H1 (cell line): ENCODE measurements around the gene BRPF1. TPM values are rescaled to one million over a fixed set of nuclear protein-coding genes. Genes with fewer than 3 reads are reported as not detected.

Source experiments
- CTCF ChIA-PET: fragments of 300-600 bp; sonication (Branson Sonifier 250); formaldehyde crosslinking; loops from one replicate; lab custom pipeline; 2021; ENCODE audit not compliant: partially characterized antibody; lab: Charles Lee
- POLR2A ChIA-PET: fragments of 300-600 bp; sonication (Branson Sonifier 250); formaldehyde crosslinking; loops from one replicate; lab custom pipeline; 2021; ENCODE audit warnings: inconsistent platforms; ENCODE audit not compliant: partially characterized antibody; lab: Charles Lee
- DNase-seq, 2 experiments: peaks; one replicate each; pipeline versions ENCODE4 v3.0.0 to v3.0.0-alpha.2; 2010 to 2022; ENCODE audit warnings: low spot score in 2 of 2, low read depth in 1 of 2, mixed read lengths in 1 of 2
- FAIRE-seq: peaks from 2 replicates; lab custom pipeline; 2011; peaks lifted over from hg19 to GRCh38; lab: Jason Lieb, UNC
- H2AFZ ChIP-seq: 2 replicates; pipeline ENCODE4 v1.8.1; 2012; ENCODE audit warnings: low read length, inconsistent platforms
- H2AK5ac ChIP-seq: 2 replicates; pipeline ENCODE4 v1.6.1; 2013; ENCODE audit warnings: low read depth, low read length
- H2BK120ac ChIP-seq: replicated peaks from 2 replicates; pipeline ENCODE3; 2013; ENCODE audit warnings: low read depth, low read length, inconsistent platforms
- H2BK12ac ChIP-seq: 2 replicates; pipeline ENCODE4 v1.6.1; 2013; ENCODE audit warnings: low read depth, low read length
- H2BK15ac ChIP-seq: 2 replicates; pipeline ENCODE4 v1.6.1; 2013; ENCODE audit warnings: low read length
- H2BK20ac ChIP-seq: 2 replicates; pipeline ENCODE4 v1.6.1; 2013; ENCODE audit warnings: low read length
- H2BK5ac ChIP-seq: 2 replicates; pipeline ENCODE4 v1.6.1; 2013; ENCODE audit warnings: low read depth, low read length
- H3K14ac ChIP-seq: 2 replicates; pipeline ENCODE4 v1.6.1; 2013; ENCODE audit warnings: inconsistent platforms; ENCODE audit not compliant: insufficient read length
- H3K18ac ChIP-seq: 2 replicates; pipeline ENCODE4 v1.6.1; 2013; ENCODE audit warnings: low read length; ENCODE audit errors: extremely low read depth
- H3K23ac ChIP-seq: 2 replicates; pipeline ENCODE4 v1.6.1; 2013; ENCODE audit warnings: inconsistent platforms; ENCODE audit not compliant: insufficient read length
- H3K23me2 ChIP-seq: 2 replicates; pipeline ENCODE4 v1.6.1; 2013; ENCODE audit warnings: low read depth, low read length
- H3K27ac ChIP-seq: 2 replicates; pipeline ENCODE4 v1.6.1; 2011; ENCODE audit warnings: low read depth, low read length, inconsistent platforms
- H3K27me3 ChIP-seq, 4 experiments: replicated peaks in 1 of 4; 1 replicate in 1 of 4; 2 replicates in 3 of 4; pipeline versions ENCODE4 v1.6.1 to v1.8.1; 2011 to 2013; ENCODE audit warnings: low read length in 3 of 4, mild to moderate bottlenecking in 3 of 4, inconsistent platforms in 2 of 4, mixed read lengths in 2 of 4, moderate library complexity in 1 of 4; ENCODE audit not compliant: control insufficient read depth in 3 of 4, insufficient read depth in 3 of 4; ENCODE audit errors: extremely low read depth in 1 of 4
- H3K36me3 ChIP-seq, 4 experiments: 2 replicates each; pipeline versions ENCODE4 v1.6.1 to v1.8.1; 2011 to 2013; ENCODE audit warnings: mild to moderate bottlenecking in 4 of 4, low read length in 3 of 4, moderate library complexity in 2 of 4, control low read depth in 1 of 4, inconsistent platforms in 1 of 4; ENCODE audit not compliant: insufficient read depth in 4 of 4, control insufficient read depth in 2 of 4
- H3K4ac ChIP-seq: replicated peaks from 2 replicates; pipeline ENCODE3; 2013; ENCODE audit warnings: low read length, low read depth, mixed read lengths, inconsistent platforms; ENCODE audit not compliant: insufficient read length
- H3K4me1 ChIP-seq, 4 experiments: replicated peaks in 1 of 4; 1 replicate in 1 of 4; 2 replicates in 3 of 4; pipeline versions ENCODE4 v1.6.1 to v1.8.1; 2011 to 2013; ENCODE audit warnings: low read length in 3 of 4, inconsistent platforms in 2 of 4, mixed read lengths in 1 of 4; ENCODE audit not compliant: insufficient read depth in 4 of 4, control insufficient read depth in 3 of 4
- H3K4me2 ChIP-seq, 2 experiments: 2 replicates each; pipeline versions ENCODE4 v1.6.1 to v1.8.1; 2011 to 2013; ENCODE audit warnings: low read depth in 2 of 2, low read length in 2 of 2, control low read depth in 1 of 2, inconsistent platforms in 1 of 2, mild to moderate bottlenecking in 1 of 2; ENCODE audit not compliant: insufficient read depth in 1 of 2
- H3K4me3 ChIP-seq, 4 experiments: fragments of 200-600, 300-600 bp in 1 of 4; sonication (generic), shearing (Covaris generic), sonication (Bioruptor Twin) in 1 of 4; 2 replicates each; pipeline versions ENCODE4 v1.5.1 to v1.8.1; 2011 to 2016; ENCODE audit warnings: low read length in 4 of 4, low read depth in 3 of 4, control low read depth in 2 of 4, inconsistent platforms in 2 of 4, mild to moderate bottlenecking in 2 of 4, mixed read lengths in 1 of 4, moderate library complexity in 1 of 4; ENCODE audit not compliant: insufficient read depth in 2 of 4; ENCODE audit errors: extremely low read depth in 1 of 4
- H3K56ac ChIP-seq: replicated peaks from 2 replicates; pipeline ENCODE3; 2013; ENCODE audit warnings: low read depth, mild to moderate bottlenecking, mixed read lengths, low read length, inconsistent platforms; ENCODE audit not compliant: insufficient read length
- H3K79me1 ChIP-seq: 2 replicates; pipeline ENCODE4 v1.6.1; 2013; ENCODE audit warnings: low read depth, low read length, control low read depth
- H3K79me2 ChIP-seq, 2 experiments: 2 replicates each; pipeline versions ENCODE4 v1.6.1 to v1.8.1; 2012 to 2013; ENCODE audit warnings: low read length in 2 of 2, mild to moderate bottlenecking in 2 of 2, inconsistent platforms in 1 of 2; ENCODE audit not compliant: insufficient read depth in 2 of 2, control insufficient read depth in 1 of 2
- H3K9ac ChIP-seq, 4 experiments: replicated peaks in 1 of 4; 1 replicate in 1 of 4; 2 replicates in 3 of 4; pipeline versions ENCODE4 v1.6.1 to v1.8.1; 2011 to 2013; ENCODE audit warnings: low read depth in 3 of 4, low read length in 3 of 4, control low read depth in 2 of 4, mild to moderate bottlenecking in 2 of 4, moderate library complexity in 2 of 4, inconsistent platforms in 1 of 4; ENCODE audit errors: extremely low read depth in 1 of 4
- H3K9me3 ChIP-seq, 2 experiments: 2 replicates each; pipeline versions ENCODE4 v1.6.1 to v1.8.1; 2012 to 2013; ENCODE audit warnings: mild to moderate bottlenecking in 2 of 2, moderate library complexity in 2 of 2, control low read depth in 1 of 2, inconsistent platforms in 1 of 2, low read depth in 1 of 2, low read length in 1 of 2, mixed read lengths in 1 of 2; ENCODE audit not compliant: insufficient read depth in 2 of 2
- H4K20me1 ChIP-seq, 2 experiments: replicated peaks in 1 of 2; 2 replicates each; pipeline versions ENCODE3 to v1.8.1; 2011 to 2013; ENCODE audit warnings: inconsistent platforms in 2 of 2, low read length in 2 of 2, mild to moderate bottlenecking in 1 of 2; ENCODE audit not compliant: insufficient read depth in 2 of 2, control insufficient read depth in 1 of 2
- H4K5ac ChIP-seq: 2 replicates; pipeline ENCODE4 v1.6.1; 2013; ENCODE audit warnings: low read length, low read depth, mixed read lengths, inconsistent platforms; ENCODE audit not compliant: insufficient read length
- H4K8ac ChIP-seq: 2 replicates; pipeline ENCODE4 v1.8.0; 2013; ENCODE audit warnings: mild to moderate bottlenecking, moderate library complexity, low read length, inconsistent platforms; ENCODE audit not compliant: insufficient read depth; ENCODE audit errors: extremely low read depth
- H4K91ac ChIP-seq: replicated peaks from 2 replicates; pipeline ENCODE3; 2013; ENCODE audit warnings: low read length, mixed read lengths, inconsistent platforms; ENCODE audit not compliant: insufficient read length
- CHD1 ChIP-seq: IDR thresholded peaks from 2 replicates; pipeline ENCODE4 v1.6.1; 2012; ENCODE audit warnings: low read depth, low read length, improper control_type of control experiment
- E2F6 ChIP-seq: IDR thresholded peaks from 2 replicates; pipeline ENCODE4 v1.6.1; 2012; ENCODE audit warnings: inconsistent platforms
- EP300 ChIP-seq, 2 experiments: IDR thresholded peaks; 1 replicate in 1 of 2; 2 replicates in 1 of 2; pipeline ENCODE4 v1.6.1; 2011 to 2012; ENCODE audit warnings: low read depth in 2 of 2, low read length in 2 of 2, mild to moderate bottlenecking in 2 of 2, borderline replicate concordance in 1 of 2, inconsistent platforms in 1 of 2, moderate library complexity in 1 of 2
- JUND ChIP-seq: IDR thresholded peaks from 2 replicates; pipeline ENCODE4 v1.6.1; 2011; ENCODE audit warnings: mild to moderate bottlenecking, improper control_type of control experiment, low read length
- POLR2A ChIP-seq, 2 experiments: IDR thresholded peaks; 1 replicate in 1 of 2; 2 replicates in 1 of 2; pipeline ENCODE4 v1.6.1; 2011; ENCODE audit warnings: low read depth in 2 of 2, low read length in 2 of 2, mild to moderate bottlenecking in 2 of 2; ENCODE audit errors: control extremely low read depth in 1 of 2
- POLR2AphosphoS5 ChIP-seq: IDR thresholded peaks from 2 replicates; pipeline ENCODE4 v1.6.1; 2011; ENCODE audit warnings: low read depth, low read length
- RAD21 ChIP-seq, 2 experiments: IDR thresholded peaks in 1 of 2; conservative IDR thresholded peaks in 1 of 2; 2 replicates each; pipeline ENCODE4 v1.6.1; 2011; ENCODE audit warnings: low read depth in 2 of 2, low read length in 2 of 2, improper control_type of control experiment in 1 of 2, inconsistent platforms in 1 of 2, mild to moderate bottlenecking in 1 of 2, moderate library complexity in 1 of 2
- RXRA ChIP-seq: IDR thresholded peaks from 2 replicates; pipeline ENCODE4 v1.6.1; 2011; ENCODE audit warnings: low read depth, mild to moderate bottlenecking, low read length, moderate library complexity; ENCODE audit not compliant: insufficient read depth
- TAF1 ChIP-seq: IDR thresholded peaks from 2 replicates; pipeline ENCODE4 v1.6.1; 2011; ENCODE audit warnings: mild to moderate bottlenecking, low read depth, low read length
- USF2 ChIP-seq: IDR thresholded peaks from 2 replicates; pipeline ENCODE4 v1.6.1; 2011; ENCODE audit warnings: low read length, improper control_type of control experiment
- ZNF274 ChIP-seq: IDR thresholded peaks from 2 replicates; pipeline ENCODE4 v1.7.0; 2012; ENCODE audit warnings: low read length, borderline replicate concordance; ENCODE audit errors: extremely low read depth
- WGBS, 2 experiments: shearing (Covaris generic) in 1 of 2; methylation state at CpG; one replicate each; pipeline versions ENCODE4 v1.1.6 to v1.1.7; 2013 to 2015; ENCODE audit warnings: low lambda C conversion rate in 2 of 2, mixed read lengths in 2 of 2, inconsistent platforms in 1 of 2, low coverage in 1 of 2, missing lambda C conversion rate in 1 of 2; ENCODE audit not compliant: insufficient replicate concordance in 2 of 2, insufficient coverage in 1 of 2, insufficient read length in 1 of 2; ENCODE audit errors: extremely low coverage in 1 of 2, missing lambda C conversion rate in 1 of 2; 5-methylcytosine and 5-hydroxymethylcytosine counted together
- polyA plus RNA-seq, 7 experiments: library from polyadenylated mRNA; depleted of rRNA in 3 of 7; stranded (reverse) in 5 of 7; unstranded in 2 of 7; fragments of >200 nt in 5 of 7; fragments of 200-250 nt in 2 of 7; gene quantifications; 1 replicate in 5 of 7; 2 replicates in 1 of 7; 4 replicates in 1 of 7; pipeline versions ENCODE4 v1.2.1 to v1.2.3, GENCODE V29; 2011 to 2013; ENCODE audit warnings: missing spikeins in 2 of 7, mixed read lengths in 2 of 7
- total RNA-seq: library from RNA; stranded (reverse); fragmentation: NEBNext Ultra II Directional; extraction: Animal tissue kit (Norgen Biotek cat#: 25700); gene quantifications from 2 replicates; pipeline ENCODE4 v1.2.1, GENCODE V29; 2021

Gene BRPF1
- total and polyA plus RNA-seq, 2 of the 8 experiments (the other 6 are each of a cell fraction or from before 2014, with no cell fraction given), result 11.3 to 21.7 TPM

GRCh38 chr3:9696480-9697220, 34.9 kb upstream of the BRPF1 start:
- POLR2A ChIA-PET, result no interaction called here
- Histone ChIP-seq H2BK20ac (no peak overlapping the region), H3K9ac (no peak overlapping the region), H2BK12ac (no peak overlapping the region), H3K4ac (no peak overlapping the region), H3K27ac (no peak overlapping the region), H2BK15ac (no peak overlapping the region), H3K18ac (no peak overlapping the region), H3K36me3 (peaks cover 0 to 3% (median under 1%) of the 10 kb centered on the region in 4 experiments; a peak in 2 of 8 replicates), H4K5ac (no peak overlapping the region), H2AFZ (no peak overlapping the region), H2BK120ac (no peak overlapping the region), H4K8ac (no peak overlapping the region), H2BK5ac (no peak overlapping the region), H3K27me3 (no peaks in the 10 kb centered on the region; a peak in 2 of 7 replicates), H4K20me1 (peaks cover 0 to 2% of the 10 kb centered on the region in 2 experiments), H3K56ac (no peak overlapping the region), H3K4me1 (no peaks in the 10 kb centered on the region), H3K79me1 (no peaks in the 10 kb centered on the region), H3K9me3 (no peaks in the 10 kb centered on the region), H3K14ac (no peak overlapping the region), H3K23ac (no peak overlapping the region), H3K4me2 (no peak overlapping the region), H4K91ac (no peak overlapping the region), H2AK5ac (no peak overlapping the region), H3K4me3 (no peak overlapping the region), H3K23me2 (no peaks in the 10 kb centered on the region), H3K79me2 (no peaks in the 10 kb centered on the region)
- 89% methylated on average over 5 of the region's 5 CpGs; no CpG with 5 or more reads in 1 of the 2 experiments for WGBS, 2 experiments
- CTCF ChIA-PET, result interaction anchor here (0.7 to 7.7 kb wide), 5 partner anchors 30 to 1128 kb away, joined by 3 to 48 read pairs (median 14); no protein-coding TSS in a partner anchor
- DNase-seq, result no peak
- no peak for FAIRE-seq
- TF ChIP-seq POLR2AphosphoS5 (no peak), E2F6 (no peak), JUND (no peak), EP300 (IDR thresholded peaks at IDR 0.05; ENCODE audit: borderline replicate concordance in 1 of 2, low read depth in 2 of 2, low read length in 2 of 2) (no peak), USF2 (no peak), RXRA (no peak), POLR2A (IDR thresholded peaks at IDR 0.05; ENCODE audit: control extremely low read depth in 1 of 2, low read depth in 2 of 2, low read length in 2 of 2) (no peak), ZNF274 (no peak), TAF1 (no peak), RAD21 (IDR thresholded peaks at IDR 0.05 in 1 of 2, conservative IDR thresholded peaks at IDR 0.05 in 1 of 2; ENCODE audit: low read depth in 2 of 2, low read length in 2 of 2) (no peak), CHD1 (no peak)
